ENCODE measurements around the gene SELENOV.
"Not testable (repeated sequence)": the region's sequence is repeated elsewhere in the genome, so short reads cannot be mapped to it uniquely, and the experiment has no call there.

Gene SELENOV, protein sequence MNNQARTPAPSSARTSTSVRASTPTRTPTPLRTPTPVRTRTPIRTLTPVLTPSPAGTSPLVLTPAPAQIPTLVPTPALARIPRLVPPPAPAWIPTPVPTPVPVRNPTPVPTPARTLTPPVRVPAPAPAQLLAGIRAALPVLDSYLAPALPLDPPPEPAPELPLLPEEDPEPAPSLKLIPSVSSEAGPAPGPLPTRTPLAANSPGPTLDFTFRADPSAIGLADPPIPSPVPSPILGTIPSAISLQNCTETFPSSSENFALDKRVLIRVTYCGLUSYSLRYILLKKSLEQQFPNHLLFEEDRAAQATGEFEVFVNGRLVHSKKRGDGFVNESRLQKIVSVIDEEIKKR

DNA sequence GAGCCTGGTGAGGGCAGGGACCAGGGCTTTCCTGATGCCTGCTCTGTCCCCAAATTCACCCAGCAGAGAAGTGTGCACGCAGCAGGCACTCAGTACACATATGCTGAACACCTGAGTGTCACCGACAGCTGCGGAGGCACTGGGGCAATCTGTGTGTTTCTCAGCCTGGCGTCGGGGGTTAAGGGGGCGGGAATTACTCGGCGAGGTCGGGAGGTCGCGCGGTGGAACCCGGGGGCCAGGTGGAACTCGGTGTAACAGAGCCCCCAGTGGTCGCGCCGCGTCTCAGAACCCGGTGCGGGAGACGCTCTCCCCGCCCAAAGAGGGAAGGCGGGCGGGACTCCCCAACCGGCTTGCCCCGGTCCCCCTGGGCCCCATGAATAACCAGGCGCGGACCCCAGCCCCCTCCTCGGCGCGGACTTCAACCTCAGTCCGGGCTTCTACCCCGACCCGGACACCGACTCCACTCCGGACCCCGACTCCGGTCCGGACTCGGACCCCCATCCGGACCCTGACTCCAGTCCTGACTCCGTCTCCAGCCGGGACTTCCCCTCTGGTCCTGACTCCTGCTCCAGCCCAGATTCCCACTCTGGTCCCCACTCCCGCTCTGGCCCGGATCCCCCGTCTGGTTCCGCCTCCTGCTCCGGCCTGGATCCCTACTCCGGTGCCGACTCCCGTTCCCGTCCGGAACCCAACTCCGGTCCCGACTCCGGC lies at the start of gene SELENOV:
Gene SELENOV (plus strand): TSS at position 300 of the 711 bp plus-strand sequence. CDS start 74 bp downstream, at position 374.
- no peak for DNase-seq

DNA sequence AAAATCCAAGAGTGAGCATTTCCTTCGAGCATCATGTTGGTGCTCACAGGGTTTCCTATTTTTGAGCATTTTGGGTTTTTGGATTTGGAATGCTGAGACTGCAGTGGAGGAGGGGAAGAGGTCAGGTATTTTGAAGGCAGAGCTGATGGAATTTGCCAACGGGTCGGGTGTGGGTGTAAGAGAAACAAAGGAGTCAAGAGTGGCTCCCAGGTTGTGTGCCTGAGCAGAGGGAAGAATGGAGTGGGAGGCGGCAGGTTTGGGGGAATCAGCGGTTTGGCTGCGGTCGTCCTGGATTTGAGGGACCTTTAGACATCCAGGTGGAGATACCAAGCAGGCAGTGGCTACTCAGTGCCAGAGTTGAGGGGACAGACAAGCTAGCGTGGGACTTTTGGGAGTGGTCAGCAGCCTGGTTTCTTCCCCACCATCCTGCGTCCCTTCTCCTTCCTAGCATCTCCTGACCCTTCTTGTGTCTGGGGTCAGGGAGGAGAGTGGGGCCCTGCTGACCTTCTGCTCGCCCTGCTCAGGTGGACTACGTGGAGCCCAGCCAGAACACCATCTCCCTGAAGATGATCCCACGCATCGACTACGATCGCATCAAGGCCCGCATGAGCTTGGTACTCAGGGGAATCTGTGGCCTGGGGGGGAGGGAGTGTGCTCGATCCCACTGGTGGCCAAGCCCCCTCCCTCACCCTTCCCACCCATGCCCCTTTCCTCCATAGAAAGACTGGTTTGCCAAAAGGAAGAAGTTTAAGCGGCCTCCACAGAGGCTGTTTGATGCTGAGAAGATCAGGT lies 48.8 kb upstream of the SELENOV start:
- DNase-seq = no peak

DNA sequence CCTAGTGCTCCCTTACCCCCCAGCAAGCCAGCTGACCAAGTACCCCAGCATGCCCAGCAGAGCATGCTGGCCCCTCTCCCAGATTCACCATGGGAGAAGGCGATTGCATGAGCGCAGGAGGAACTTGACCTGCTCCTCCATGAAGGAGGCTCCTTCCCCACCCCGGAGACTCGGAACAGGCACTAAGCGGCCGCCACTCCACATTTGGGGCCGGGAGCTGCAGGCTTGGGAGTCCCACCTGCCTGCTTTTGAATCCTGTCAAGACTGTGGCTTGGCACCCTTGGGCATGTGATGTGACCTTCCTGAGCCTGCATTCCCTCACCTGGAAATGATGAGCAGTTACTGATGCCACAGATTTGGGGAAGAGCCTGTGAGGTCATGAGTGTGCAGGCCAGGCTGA lies 47.0 kb upstream of the SELENOV start:
- no peak for DNase-seq

DNA sequence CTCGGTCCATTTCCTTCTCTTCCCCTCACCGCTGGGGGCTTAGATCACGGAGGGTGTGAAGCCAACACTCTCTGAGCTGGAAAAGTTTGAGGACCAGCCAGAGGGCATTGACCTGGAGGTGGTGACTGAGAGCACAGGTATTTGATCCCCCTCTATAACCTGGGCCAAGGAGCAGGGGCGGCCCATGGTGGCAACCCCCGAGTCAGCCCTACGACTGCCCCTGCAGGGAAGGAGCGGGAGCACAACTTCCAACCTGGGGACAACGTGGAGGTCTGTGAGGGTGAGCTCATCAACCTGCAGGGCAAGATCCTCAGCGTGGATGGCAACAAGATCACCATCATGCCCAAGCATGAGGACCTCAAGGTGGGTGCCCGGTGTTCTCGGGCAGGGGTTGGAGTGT lies 45.9 kb upstream of the SELENOV start:
- DNase-seq = no peak

DNA sequence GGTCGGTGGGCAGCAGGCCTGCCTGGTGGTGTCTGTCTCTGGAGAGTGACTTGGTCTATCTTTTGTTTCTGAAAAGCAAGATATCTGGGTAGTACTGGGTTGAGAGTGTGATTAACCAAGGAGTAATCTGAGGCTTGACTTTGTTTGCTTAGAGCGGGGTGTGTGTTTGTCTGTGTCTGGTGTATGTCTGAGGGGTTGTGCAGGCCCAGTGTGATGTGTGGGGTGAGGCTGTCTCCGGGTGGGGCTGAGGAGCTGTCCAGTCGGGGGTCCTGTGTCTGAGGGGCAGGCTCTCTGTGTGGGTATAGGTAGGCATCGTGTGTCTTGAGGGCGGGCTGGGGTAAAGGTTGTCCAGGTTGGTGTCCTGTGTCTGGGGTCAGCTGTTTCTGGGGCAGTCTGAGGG lies 45.4 kb upstream of the SELENOV start:
- no peak for DNase-seq

DNA sequence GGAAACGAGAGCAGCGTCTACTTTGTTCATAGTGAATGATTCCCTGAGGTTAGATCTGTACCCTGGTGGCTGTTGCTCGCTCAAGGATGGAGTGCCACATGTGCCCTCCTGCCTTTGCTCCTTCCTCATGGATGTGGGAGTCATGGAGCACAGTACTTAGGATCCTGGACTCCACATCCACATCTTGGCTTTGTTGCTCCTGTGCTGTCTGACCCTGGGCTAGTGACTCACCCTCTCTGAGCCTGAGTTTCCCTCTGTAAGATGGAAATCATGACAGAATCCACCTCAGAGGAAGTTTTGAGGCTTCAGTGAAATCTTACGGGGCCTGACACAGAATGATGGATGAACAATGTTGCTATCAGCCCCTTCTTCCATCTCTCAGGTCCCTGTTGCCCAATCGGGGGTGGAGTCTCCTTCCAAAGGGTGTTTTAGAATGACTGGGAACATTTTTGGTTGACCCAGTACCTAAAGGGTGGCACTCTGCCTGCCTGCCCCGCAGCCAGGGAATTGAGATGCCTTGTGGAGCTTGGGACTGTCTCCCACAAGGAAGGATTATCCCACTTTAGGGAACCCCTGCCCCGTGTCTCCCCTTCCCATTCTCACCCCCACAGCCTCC lies 44.1 kb upstream of the SELENOV start:
- no peak for DNase-seq

DNA sequence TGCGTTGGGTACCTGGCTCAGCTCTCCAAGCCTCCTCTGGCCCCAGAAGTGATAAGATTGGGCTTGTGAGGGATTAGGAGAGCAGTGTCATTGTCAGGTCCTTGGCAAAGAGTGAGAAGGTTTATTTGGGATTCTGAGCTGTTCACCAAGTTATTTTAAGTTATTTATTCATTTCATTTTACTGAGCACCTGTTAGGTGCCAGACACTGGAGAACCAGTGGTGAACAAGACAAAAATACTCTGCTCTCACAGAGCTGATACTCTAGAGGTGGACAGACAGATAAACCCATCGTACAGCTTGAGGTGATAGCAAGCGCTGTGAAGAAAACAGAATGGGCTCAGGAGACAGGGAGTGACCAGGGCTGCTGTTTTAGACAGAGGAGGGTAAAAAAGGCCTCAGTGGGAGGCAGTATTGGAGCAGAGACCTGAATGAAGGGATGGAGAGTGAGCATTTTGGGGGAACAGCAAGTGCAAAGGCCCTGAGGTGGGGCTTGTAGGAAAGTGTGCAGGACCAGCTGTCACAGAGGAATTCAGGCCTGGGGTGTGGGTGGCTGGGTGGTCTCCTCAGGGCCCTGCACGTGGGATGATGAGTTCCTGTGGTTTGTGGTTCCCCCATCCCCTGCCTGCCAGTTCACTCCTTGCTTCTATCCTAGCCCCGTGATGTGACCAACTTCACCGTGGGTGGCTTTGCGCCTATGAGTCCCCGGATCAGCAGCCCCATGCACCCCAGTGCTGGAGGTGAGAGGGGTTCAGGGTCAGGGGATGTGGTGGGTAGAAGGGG lies 43.0 kb upstream of the SELENOV start:
- DNase-seq = no peak

DNA sequence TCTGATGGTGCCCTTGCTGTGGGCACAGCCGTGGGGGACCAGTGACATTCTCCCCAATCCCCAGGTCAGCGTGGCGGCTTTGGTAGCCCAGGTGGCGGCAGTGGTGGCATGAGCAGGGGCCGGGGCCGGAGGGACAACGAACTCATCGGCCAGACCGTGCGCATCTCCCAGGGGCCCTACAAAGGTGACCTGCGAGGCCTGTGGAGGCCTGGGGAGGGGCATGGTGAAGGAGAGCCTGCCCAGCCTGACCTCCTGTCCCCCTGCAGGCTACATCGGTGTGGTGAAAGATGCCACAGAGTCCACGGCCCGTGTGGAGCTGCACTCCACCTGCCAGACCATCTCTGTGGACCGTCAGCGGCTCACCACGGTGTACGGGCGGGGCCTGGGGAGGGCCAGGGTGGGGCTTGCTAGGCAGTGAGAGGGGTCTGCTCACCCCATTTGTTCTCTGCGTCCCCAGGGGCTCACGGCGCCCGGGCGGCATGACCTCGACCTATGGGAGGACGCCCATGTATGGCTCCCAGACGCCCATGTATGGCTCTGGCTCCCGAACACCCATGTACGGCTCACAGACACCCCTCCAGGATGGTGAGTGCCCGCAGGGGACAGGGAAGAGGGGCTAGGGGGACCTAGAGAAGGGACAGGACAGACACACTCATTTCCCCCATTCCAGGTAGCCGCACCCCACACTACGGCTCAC lies 42.0 kb upstream of the SELENOV start:
- no peak for DNase-seq

DNA sequence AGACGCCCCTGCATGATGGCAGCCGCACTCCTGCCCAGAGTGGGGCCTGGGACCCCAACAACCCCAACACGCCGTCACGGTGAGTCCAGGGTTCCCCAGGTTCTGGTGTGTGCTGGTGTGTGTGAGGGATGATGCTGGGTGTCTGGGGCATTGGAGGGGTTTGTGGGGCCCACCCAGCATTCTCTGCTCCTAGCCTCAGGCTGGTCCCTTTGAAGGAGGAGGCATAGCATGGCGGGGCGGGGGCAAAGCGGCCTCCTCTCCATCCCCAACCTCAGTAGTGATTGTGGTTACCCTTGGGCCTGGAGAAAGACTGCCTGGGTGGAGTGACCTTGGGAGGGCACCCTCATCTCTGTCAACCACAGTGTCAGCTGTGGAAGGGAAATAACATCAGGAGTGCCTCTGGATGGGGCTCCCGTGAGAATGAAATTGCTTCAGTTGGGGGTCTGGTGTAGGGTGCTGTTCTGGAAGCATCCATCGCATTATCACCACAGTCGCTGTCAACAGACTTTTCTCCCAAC lies 41.4 kb upstream of the SELENOV start:
- no peak for DNase-seq

DNA sequence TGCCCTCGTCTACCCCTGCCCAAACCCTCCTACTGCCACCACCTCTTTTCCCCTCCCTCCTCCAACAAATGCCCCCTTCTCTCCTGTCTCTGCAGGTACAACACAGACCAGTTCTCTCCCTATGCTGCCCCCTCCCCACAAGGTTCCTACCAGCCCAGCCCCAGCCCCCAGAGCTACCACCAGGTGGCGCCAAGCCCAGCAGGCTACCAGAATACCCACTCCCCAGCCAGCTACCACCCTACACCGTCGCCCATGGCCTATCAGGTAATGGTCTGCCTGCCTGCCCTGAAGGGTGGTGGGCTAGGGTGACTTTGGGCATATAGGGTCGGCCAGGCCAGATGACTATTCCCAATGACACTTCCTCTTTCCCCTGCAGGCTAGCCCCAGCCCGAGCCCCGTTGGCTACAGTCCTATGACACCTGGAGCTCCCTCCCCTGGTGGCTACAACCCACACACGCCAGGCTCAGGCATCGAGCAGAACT lies 40.8 kb upstream of the SELENOV start:
- no peak for DNase-seq

DNA sequence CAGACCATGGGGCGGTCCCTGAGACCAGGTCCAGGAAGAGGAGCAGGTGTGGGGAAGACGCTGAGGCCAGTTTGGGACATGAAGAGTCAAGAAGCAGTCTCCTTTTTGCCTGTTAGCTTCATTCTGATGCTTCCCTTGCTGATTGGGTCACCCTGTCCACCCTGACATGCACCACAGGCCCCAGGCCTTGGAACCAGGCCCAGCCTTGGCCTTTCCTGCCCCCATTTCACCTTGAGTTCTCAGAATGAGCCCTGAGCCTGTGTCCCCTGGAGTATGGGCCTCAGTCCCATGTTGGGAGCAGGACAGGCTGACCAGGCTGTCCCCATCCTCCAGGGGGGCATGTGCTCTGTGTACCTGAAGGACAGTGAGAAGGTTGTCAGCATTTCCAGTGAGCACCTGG lies 39.2 kb upstream of the SELENOV start:
- DNase-seq = no peak

DNA sequence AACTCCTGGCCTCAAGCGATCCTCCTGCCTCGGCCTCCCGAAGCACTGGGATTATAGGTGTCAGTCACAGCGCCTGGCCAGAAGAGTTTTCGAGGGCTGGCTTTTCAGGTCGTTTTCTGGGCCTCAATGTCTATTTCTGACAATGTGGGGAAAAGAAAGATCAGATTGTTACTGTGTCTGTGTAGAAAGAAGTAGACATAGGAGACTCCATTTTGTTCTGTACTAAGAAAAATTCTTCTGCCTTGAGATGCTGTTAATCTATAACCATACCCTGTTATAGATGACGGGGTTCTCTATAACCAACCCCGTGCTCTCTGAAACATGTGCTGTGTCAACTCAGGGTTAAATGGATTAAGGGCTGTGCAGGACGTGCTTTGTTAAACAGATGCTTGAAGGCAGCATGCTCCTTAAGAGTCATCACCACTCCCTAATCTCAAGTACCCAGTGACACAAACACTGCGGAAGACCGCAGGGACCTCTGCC lies 35.6 kb upstream of the SELENOV start:
- DNase-seq = not testable (repeated sequence)

DNA sequence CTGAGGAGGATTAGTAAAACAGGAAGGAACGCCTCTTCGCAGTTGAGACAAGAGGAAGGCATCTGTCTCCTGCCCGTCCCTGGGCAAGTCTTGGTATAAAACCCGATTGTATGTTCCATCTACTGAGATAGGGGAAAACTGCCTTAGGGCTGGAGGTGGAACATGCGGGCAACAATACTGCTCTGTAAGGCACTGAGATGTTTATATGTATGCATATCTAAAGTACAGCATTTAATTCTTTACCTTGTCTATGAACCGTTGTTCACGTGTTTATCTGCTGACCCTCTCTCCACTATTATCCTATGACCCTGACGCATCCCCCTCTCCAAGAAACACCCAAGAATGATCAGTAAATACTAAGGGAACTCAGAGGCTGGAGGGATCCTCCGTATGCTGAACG lies 35.0 kb upstream of the SELENOV start:
- no peak for DNase-seq

DNA sequence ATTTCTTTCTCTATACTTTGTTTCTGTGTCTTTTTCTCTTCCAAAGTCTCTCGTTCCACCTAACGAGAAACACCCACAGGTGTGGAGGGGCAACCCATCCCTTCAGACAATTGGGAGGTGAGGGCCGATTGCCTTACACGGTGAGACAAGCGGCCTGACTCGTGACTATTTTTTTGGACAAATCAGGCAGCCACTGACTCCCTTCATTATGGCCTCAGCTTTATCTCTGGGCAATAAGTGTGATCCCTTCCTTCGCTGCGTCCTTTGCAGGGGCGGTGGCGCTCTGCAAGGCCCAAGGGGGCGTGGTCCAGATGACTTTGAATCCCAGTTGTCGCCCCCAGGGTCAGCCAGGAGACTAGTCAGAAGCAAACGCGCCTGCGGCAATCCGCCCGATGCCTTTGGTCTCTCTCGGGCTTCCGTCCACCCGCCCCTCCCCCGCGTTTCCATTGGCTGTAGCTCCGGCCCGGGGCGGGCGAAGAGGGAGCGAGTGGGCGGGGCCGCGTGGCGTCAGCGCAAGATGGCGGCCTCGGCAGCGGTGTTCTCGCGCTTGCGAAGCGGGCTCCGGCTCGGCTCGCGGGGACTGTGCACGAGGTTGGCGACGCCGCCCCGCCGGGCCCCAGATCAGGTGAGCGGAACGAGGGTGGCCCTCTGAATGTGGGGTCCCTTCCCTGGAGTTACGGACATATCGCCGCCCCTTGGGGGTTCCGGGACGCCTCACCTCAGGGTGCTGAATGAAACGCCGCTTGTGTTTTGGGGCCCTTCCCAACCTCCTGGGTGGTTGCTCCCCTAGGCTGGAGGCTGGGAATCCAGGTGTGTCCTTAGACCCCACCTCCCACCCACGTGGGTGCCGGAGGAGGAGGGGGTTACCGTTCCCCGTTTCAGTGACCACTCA lies 34.4 kb upstream of the SELENOV start, which contains the start of gene TIMM50:
Gene TIMM50 (plus strand): TSS at position 502 of the 892 bp plus-strand sequence. CDS start 16 bp downstream, at position 518.
- DNase-seq = peak; percentile 73

DNA sequence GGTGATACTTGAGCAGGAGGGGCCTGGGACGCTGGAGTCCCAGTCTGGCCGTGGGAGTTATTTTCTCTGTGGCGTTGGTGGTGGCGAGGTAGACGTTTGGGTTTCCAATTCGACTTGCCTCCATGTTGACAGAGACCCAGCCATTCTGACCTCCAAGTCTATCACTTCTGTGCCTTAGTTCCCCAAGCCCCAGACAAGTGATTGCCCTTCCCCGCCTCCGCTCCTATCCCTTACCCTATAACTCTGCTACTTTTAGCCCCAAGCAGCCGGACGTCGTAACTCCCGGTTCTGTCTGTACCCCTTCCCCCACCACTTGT lies 33.8 kb upstream of the SELENOV start:
- DNase-seq = no peak

DNA sequence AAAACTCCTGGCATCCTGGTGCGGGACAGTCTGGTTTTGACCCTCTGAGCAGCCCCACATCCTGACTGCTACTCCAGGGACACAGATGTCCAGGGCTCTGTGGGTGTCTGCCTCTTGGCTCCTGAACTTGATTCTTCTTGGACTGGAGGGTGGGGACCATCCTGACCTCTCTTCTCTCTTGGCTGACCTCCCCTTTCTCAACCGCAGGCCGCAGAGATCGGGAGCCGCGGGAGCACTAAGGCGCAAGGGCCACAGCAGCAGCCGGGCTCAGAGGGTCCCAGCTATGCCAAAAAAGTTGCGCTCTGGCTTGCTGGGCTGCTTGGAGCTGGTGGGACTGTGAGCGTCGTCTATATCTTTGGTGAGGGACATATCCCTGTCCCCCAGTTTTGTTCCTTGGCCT lies 33.3 kb upstream of the SELENOV start:
- DNase-seq = no peak

DNA sequence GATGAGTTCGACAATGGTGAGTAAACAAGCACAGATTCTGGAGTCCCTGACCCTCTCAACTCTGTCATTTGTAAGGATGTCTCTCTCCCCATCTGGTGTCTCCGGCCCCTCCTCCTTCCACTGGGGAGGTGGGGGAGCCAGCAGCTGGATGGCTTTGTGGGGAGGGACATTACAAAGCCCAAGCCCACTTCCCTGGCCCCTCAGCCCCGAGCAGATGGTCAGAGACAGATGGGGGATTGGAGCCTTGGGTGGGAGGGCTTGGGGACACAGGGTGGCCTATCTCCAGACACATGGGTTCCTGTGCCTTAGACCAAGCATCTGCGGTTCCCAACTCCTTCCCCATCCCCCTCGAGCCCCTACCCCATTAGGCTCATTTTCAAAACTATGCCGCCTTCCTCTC lies 31.8 kb upstream of the SELENOV start:
- DNase-seq = no peak

DNA sequence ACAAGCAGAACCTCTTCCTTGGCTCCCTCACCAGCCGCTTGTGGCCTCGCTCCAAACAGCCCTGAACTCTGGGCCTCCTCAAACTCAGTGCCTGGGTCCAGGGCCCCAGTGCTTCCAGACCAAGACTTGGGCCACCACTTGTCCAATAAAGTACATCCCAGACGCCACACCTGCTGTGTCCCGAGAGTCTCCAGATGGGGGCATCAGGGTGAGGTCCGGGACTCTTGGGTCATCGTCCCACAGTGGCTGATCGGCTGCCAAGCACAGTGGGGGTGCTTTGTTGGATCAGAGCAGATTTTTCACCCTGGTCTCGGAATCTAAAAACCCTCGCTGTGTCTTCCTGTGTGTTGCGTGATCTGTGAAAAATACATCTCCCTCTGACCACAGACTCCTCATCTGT lies 25.2 kb upstream of the SELENOV start:
- no peak for DNase-seq

DNA sequence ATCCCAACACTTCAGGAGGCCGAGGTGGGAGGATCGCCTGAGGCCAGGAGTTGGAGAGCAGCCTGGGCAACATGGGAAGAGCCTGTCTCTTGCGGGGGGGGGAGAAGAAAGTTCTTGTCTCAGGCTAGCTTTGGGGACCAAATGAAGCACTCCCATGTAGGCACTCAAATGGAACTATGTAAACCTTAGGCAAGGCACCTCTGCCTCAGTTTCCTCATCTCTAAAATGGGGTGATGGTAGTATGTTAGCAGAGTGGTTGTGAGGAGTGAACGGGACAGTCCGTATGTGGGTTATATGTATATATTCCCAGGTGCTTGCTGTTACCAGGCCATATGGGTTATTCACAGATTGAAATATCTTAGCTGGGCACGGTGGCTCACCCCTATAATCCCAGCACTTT lies 22.7 kb upstream of the SELENOV start:
- DNase-seq = no peak

DNA sequence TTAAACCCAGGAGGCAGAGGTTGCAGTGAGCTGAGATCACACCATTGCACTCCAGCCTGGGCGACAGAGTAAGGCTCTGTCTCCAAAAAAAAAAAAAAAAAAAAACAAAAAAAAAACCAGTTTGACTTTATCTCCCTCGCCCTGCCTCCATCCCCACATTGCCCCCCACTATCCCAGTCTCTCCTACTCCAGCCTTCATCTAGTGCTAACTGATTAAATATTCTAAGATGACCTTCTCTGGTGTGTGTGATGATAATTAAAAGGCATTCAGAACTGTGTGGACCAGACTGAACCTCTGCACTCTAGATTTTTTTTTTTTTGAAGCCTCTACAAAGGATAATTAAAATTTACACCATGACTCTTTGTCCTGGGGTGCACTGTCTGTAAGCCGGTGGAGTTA lies 22.2 kb upstream of the SELENOV start:
- no peak for DNase-seq

Measured in cortex of kidney (tissue), 1 donor.